Suppressor macrophage treated with lipopolysaccharide for 1 hour (primary cell): ENCODE data around the gene AZU1.
"Not testable (repeated sequence)": the region's sequence is repeated elsewhere in the genome, so short reads cannot be mapped to it uniquely, and the experiment has no call there.

Source experiments
- DNase-seq, 3 donors: peaks; one replicate each; pipeline ENCODE4 v3.0.0-alpha.2; 2020 to 2022

AZU1 gene

GRCh38 chr19:875265-875879, 47.7 kb downstream of the AZU1 start:
- DNase-seq: no peak

DNA sequence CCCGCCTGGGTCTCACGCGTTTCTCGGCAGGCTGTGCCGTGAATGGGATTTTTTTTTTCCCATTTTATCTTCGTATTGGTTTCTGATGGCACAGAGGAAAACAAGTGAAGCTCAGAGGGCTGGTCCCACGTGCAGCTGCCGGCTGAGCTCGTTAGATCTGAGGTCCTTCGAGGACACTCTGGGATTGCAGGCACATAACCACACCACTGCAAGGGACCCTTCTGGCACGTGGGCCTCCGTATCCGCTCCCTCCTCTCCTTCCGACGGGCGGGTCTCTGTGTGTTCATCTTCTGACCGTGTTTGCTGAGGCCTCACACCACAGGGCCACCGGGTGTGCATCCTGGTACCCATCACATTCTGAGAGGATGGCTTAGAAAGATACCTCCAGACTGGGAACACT, 48.5 kb downstream of the AZU1 start:
- no peak for DNase-seq

GRCh38 chr19:876780-877314, 49.2 kb downstream of the AZU1 start:
- no peak for DNase-seq

- not testable (repeated sequence) for DNase-seq
Observed at GRCh38 chr19:877992-878660, 50.5 kb downstream of the AZU1 start.

DNA sequence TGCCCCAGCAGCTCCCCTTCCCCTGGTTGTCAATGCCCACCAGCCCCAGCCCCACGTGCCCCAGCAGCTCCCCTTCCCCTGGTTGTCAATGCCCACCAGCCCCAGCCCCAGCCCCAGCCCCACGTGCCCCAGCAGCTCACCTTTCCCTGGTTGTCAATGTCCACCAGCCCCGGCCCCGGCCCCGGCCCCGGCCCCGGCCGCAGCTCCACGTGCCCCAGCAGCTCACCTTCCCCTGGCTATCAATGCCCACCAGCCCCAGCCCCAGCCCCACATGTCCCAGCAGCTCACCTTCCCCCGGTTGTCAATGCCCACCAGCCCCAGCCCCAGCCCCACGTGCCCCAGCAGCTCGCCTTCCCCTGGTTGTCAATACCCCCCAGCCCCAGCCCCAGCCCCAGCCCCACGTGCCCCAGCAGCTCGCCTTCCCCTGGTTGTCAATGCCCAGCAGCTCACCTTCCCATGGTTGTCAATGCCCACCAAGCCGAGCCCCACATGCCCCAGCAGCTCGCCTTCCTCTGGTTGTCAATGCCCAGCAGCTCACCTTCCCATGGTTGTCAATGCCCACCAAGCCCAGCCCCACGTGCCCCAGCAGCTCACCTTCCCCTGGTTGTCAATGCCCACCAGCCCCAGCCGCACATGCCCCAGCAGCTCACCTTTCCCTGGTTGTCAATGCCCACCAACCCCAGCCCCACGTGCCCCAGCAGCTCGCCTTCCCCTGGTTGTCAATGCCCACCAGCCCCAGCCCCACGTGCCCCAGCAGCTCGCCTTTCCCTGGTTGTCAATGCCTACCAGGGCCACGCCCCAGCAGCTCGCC, 51.3 kb downstream of the AZU1 start:
- DNase-seq: not testable (repeated sequence)

- no peak for DNase-seq
Observed at GRCh38 chr19:879711-880438, 52.2 kb downstream of the AZU1 start.
